Spinal cord (tissue), 10 donors: ENCODE data around the gene CDIPT. TPM values are rescaled to one million over a fixed set of nuclear protein-coding genes. Genes with fewer than 3 reads are reported as not detected.

ENCODE experiments used
- DNase-seq, 6 donors: peaks; one replicate each; pipeline versions ENCODE4 v3.0.0 to v3.0.0-alpha.2; 2013 to 2015; ENCODE audit warnings: low spot score in 6 of 6, low read depth in 4 of 6
- H3K27ac ChIP-seq: one replicate; pipeline ENCODE4 v1.5.1; 2013; ENCODE audit warnings: low read depth, low read length, control low read depth
- H3K27me3 ChIP-seq: one replicate; pipeline ENCODE4 v1.6.1; 2013; ENCODE audit warnings: low read length; ENCODE audit not compliant: control insufficient read depth, insufficient read depth
- H3K36me3 ChIP-seq: one replicate; pipeline ENCODE4 v1.6.1; 2013; ENCODE audit warnings: low read length; ENCODE audit not compliant: control insufficient read depth, insufficient read depth
- H3K4me1 ChIP-seq: one replicate; pipeline ENCODE4 v1.6.1; 2013; ENCODE audit warnings: low read length; ENCODE audit not compliant: control insufficient read depth, insufficient read depth
- H3K4me3 ChIP-seq: one replicate; pipeline ENCODE4 v1.5.1; 2013; ENCODE audit warnings: low read depth, low read length, control low read depth
- H3K9me3 ChIP-seq: one replicate; pipeline ENCODE4 v1.6.1; 2013; ENCODE audit warnings: low read length; ENCODE audit not compliant: control insufficient read depth, insufficient read depth
- WGBS: methylation state at CpG from one replicate; pipeline ENCODE4 v1.1.5; 2013; ENCODE audit warnings: missing lambda C conversion rate; ENCODE audit not compliant: insufficient coverage; 5-methylcytosine and 5-hydroxymethylcytosine counted together
- polyA plus RNA-seq, 2 donors: library from polyadenylated mRNA; unstranded; fragments of 120-200 nt; gene quantifications; one replicate each; pipeline ENCODE4 v1.2.1, GENCODE V29; 2013; ENCODE audit not compliant: insufficient read length in 2 of 2
- total RNA-seq, 2 donors: library from RNA; depleted of rRNA in 1 of 2; stranded (reverse); fragments of 120-200 nt in 1 of 2; fragments of >200 nt in 1 of 2; gene quantifications; one replicate each; pipeline versions ENCODE4 v1.2.3 to v1.2.4, GENCODE V29; 2013 to 2014
- donor health status: healthy.

CDIPT gene
- total and polyA plus RNA-seq, 4 donors, result 51.3 to 121 (median 90.7) TPM

- Histone ChIP-seq H3K27ac (peak overlapping the region; percentile 99), H3K27me3 (no peaks in the 10 kb centered on the region), H3K36me3 (peaks cover 65% of the 10 kb centered on the region), H3K4me3 (peak overlapping the region; percentile 81), H3K9me3 (no peaks in the 10 kb centered on the region), H3K4me1 (peaks cover 83% of the 10 kb centered on the region)
- peak in 1 of 6 donors; percentile 58 for DNase-seq
- under 1% methylated on average over 25 of the region's 37 CpGs for WGBS
Measured at GRCh38 chr16:29816694-29817441, 46.2 kb downstream of the CDIPT start.

- Histone ChIP-seq H3K4me1 (peaks cover 83% of the 10 kb centered on the region), H3K27me3 (no peaks in the 10 kb centered on the region), H3K9me3 (no peaks in the 10 kb centered on the region), H3K27ac (peak within 1 kb of the TSS; percentile 99), H3K4me3 (peak within 1 kb of the TSS; percentile 81), H3K36me3 (peaks cover 66% of the 10 kb centered on the region)
- under 1% methylated on average over 61 of the region's 70 CpGs for WGBS
- peak; percentile 98 to 100 (median 98) for DNase-seq
Measured at GRCh38 chr16:29815793-29816693, 47.0 kb downstream of the CDIPT start, which contains the start of gene PAGR1. Gene PAGR1, plus strand, starts transcription at chr16:29816152. Its CDS starts 374 bp downstream, at chr16:29816526.

- H3K27me3 ChIP-seq, result no peaks in the 10 kb centered on the region
- peaks cover 83% of the 10 kb centered on the region for H3K4me1 ChIP-seq
- no peaks in the 10 kb centered on the region for H3K9me3 ChIP-seq
- peak overlapping the region; percentile 81 for H3K4me3 ChIP-seq
- H3K36me3 ChIP-seq, result peaks cover 67% of the 10 kb centered on the region
- 9% methylated on average over 22 of the region's 39 CpGs for WGBS
- DNase-seq, result peak in 1 of 6 donors; percentile 47
- H3K27ac ChIP-seq, result peak overlapping the region; percentile 99
Measured at GRCh38 chr16:29815032-29815721, 47.8 kb downstream of the CDIPT start.

- peaks cover 68% of the 10 kb centered on the region for H3K36me3 ChIP-seq
- H3K9me3 ChIP-seq, result no peaks in the 10 kb centered on the region
- no peaks in the 10 kb centered on the region for H3K27me3 ChIP-seq
- peak in 1 of 6 donors; percentile 26 for DNase-seq
- WGBS, result 50% methylated on average over 5 of the region's 5 CpGs
- H3K4me1 ChIP-seq, result peaks cover 85% of the 10 kb centered on the region
- peak overlapping the region; percentile 81 for H3K4me3 ChIP-seq
- H3K27ac ChIP-seq, result peak overlapping the region; percentile 99
Measured at GRCh38 chr16:29814592-29814991, 48.4 kb downstream of the CDIPT start.

GRCh38 chr16:29813644-29814562 is 49.1 kb downstream of the CDIPT start:
- H3K4me1 ChIP-seq, result peaks cover 87% of the 10 kb centered on the region
- peak in 1 of 6 donors; percentile 28 for DNase-seq
- 36% methylated on average over 18 of the region's 24 CpGs for WGBS
- no peaks in the 10 kb centered on the region for H3K27me3 ChIP-seq
- peak overlapping the region; percentile 88 for H3K4me3 ChIP-seq
- H3K9me3 ChIP-seq, result no peaks in the 10 kb centered on the region
- H3K36me3 ChIP-seq, result peaks cover 68% of the 10 kb centered on the region
- peak overlapping the region; percentile 99 for H3K27ac ChIP-seq

- H3K4me1 ChIP-seq, result peaks cover 95% of the 10 kb centered on the region
- H3K36me3 ChIP-seq, result peaks cover 68% of the 10 kb centered on the region
- H3K27me3 ChIP-seq, result no peaks in the 10 kb centered on the region
- H3K9me3 ChIP-seq, result no peaks in the 10 kb centered on the region
- H3K4me3 ChIP-seq, result peak overlapping the region; percentile 88
- WGBS, result 32% methylated on average over 7 of the region's 9 CpGs
- H3K27ac ChIP-seq, result peak overlapping the region; percentile 99
- DNase-seq, result peak in 2 of 6 donors; percentile 48 to 66
Measured at GRCh38 chr16:29812754-29813643, 50.0 kb downstream of the CDIPT start.

GRCh38 chr16:29811896-29812665 is 50.9 kb downstream of the CDIPT start, which contains the start of gene PRRT2:
Gene PRRT2, plus strand, starts transcription at chr16:29812193. Its CDS starts 862 bp downstream, at chr16:29813055.
- peaks cover 70% of the 10 kb centered on the region for H3K36me3 ChIP-seq
- H3K27me3 ChIP-seq, result no peaks in the 10 kb centered on the region
- H3K9me3 ChIP-seq, result no peaks in the 10 kb centered on the region
- H3K4me1 ChIP-seq, result peaks cover 99% of the 10 kb centered on the region
- peak within 1 kb of the TSS; percentile 88 for H3K4me3 ChIP-seq
- peak within 1 kb of the TSS; percentile 99 for H3K27ac ChIP-seq
- 0% methylated on average over 55 of the region's 69 CpGs for WGBS
- peak in 5 of 6 donors; percentile 79 to 97 (median 86) for DNase-seq
